Measurements from ENCODE around the gene CERS5.

DNA sequence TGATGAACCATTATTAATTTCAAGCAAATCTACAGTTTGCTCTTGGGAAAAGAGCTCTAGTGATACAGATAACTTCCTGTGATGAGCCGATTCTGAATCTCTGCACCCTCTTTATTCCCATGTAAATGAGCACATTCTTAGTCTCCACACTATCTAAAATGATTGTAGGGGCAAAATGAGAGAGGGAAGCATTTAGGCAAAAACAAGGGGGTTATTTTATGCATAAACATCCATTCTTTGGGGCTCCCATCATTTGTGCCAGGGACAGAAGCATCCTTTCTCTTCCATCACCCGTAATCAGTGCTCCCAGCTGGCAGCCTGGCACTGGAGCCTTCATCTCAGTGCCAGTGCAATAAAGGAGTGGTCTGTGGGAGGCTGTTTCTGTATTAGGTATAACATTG is 65.0 kb downstream of the CERS5 start:
- TF ChIP-seq, protein P1, sequence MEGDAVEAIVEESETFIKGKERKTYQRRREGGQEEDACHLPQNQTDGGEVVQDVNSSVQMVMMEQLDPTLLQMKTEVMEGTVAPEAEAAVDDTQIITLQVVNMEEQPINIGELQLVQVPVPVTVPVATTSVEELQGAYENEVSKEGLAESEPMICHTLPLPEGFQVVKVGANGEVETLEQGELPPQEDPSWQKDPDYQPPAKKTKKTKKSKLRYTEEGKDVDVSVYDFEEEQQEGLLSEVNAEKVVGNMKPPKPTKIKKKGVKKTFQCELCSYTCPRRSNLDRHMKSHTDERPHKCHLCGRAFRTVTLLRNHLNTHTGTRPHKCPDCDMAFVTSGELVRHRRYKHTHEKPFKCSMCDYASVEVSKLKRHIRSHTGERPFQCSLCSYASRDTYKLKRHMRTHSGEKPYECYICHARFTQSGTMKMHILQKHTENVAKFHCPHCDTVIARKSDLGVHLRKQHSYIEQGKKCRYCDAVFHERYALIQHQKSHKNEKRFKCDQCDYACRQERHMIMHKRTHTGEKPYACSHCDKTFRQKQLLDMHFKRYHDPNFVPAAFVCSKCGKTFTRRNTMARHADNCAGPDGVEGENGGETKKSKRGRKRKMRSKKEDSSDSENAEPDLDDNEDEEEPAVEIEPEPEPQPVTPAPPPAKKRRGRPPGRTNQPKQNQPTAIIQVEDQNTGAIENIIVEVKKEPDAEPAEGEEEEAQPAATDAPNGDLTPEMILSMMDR (IDR thresholded peaks at IDR 0.05) = no peak
- TF ChIP-seq POLR2A (IDR thresholded peaks at IDR 0.05) = no peak

All from esophagus squamous epithelium (tissue), 4 donors.